Neural progenitor cell (in vitro differentiated cells): ENCODE data around the gene UVSSA. TPM values are rescaled to one million over a fixed set of nuclear protein-coding genes. Genes with fewer than 3 reads are reported as not detected.
A peak's percentile ranks its signal among the peaks of the same experiment; 100 is the strongest.

ENCODE experiments used
- DNase-seq: peaks from one replicate; pipeline ENCODE4 v3.0.0-alpha.2; 2016; ENCODE audit warnings: low spot score
- H2AFZ ChIP-seq: fragments of 200-600 bp; sonication (generic); replicated peaks from 2 replicates; pipeline ENCODE4 v1.6.1; 2016; ENCODE audit warnings: antibody characterized with exemption
- H3F3A ChIP-seq: fragments of 200-600 bp; sonication (generic); 2 replicates; pipeline ENCODE4 v1.6.1; 2016; ENCODE audit warnings: antibody characterized with exemption, low read depth
- H3K27ac ChIP-seq: fragments of 200-600 bp; sonication (generic); 2 replicates; pipeline ENCODE4 v1.5.1; 2016; ENCODE audit warnings: mild to moderate bottlenecking
- H3K27me3 ChIP-seq: fragments of 200-600 bp; sonication (generic); 2 replicates; pipeline ENCODE4 v1.6.1; 2016; ENCODE audit warnings: mild to moderate bottlenecking, moderate library complexity
- H3K36me3 ChIP-seq: fragments of 200-600 bp; sonication (generic); 2 replicates; pipeline ENCODE4 v1.5.1; 2016
- H3K4me1 ChIP-seq: fragments of 200-600 bp; sonication (generic); 2 replicates; pipeline ENCODE4 v1.6.1; 2016; ENCODE audit warnings: mixed run types
- H3K4me2 ChIP-seq: fragments of 200-600 bp; sonication (generic); 2 replicates; pipeline ENCODE4 v1.6.1; 2016
- H3K4me3 ChIP-seq: fragments of 200-600 bp; sonication (generic); 2 replicates; pipeline ENCODE4 v1.5.1; 2016
- H3K79me2 ChIP-seq: fragments of 200-600 bp; sonication (generic); 2 replicates; pipeline ENCODE4 v1.6.1; 2016; ENCODE audit warnings: low read depth
- H3K9ac ChIP-seq: fragments of 200-600 bp; sonication (generic); 2 replicates; pipeline ENCODE4 v1.6.1; 2016
- H3K9me3 ChIP-seq: fragments of 200-600 bp; sonication (generic); 2 replicates; pipeline ENCODE4 v1.5.1; 2016; ENCODE audit warnings: low read depth
- H4K20me1 ChIP-seq: fragments of 200-600 bp; sonication (generic); 2 replicates; pipeline ENCODE4 v1.6.1; 2016; ENCODE audit warnings: low read depth
- H3K27ac Mint-ChIP-seq: 3 replicates; pipeline ENCODE4 v1.8.0; 2021; ENCODE audit warnings: mixed read lengths
- H3K27me3 Mint-ChIP-seq: 2 replicates; pipeline ENCODE4 v1.8.0; 2022; ENCODE audit warnings: low read depth, mild to moderate bottlenecking, inconsistent platforms, moderate library complexity, mixed read lengths; ENCODE audit not compliant: insufficient read depth
- H3K36me3 Mint-ChIP-seq: 3 replicates; pipeline ENCODE4 v1.8.0; 2021; ENCODE audit warnings: mixed read lengths
- H3K4me1 Mint-ChIP-seq: 3 replicates; pipeline ENCODE4 v1.8.0; 2021; ENCODE audit warnings: mixed read lengths
- H3K4me3 Mint-ChIP-seq: 3 replicates; pipeline ENCODE4 v1.8.0; 2021; ENCODE audit warnings: mild to moderate bottlenecking, moderate library complexity, mixed read lengths
- H3K9me3 Mint-ChIP-seq: 3 replicates; pipeline ENCODE4 v1.8.0; 2020; ENCODE audit warnings: mixed read lengths
- EZH2 ChIP-seq: fragments of 200-600 bp; sonication (generic); IDR thresholded peaks from 2 replicates; pipeline ENCODE4 v1.6.1; 2017; ENCODE audit warnings: antibody characterized with exemption, mild to moderate bottlenecking, moderate library complexity
- EZH2phosphoT487 ChIP-seq: fragments of 200-600 bp; sonication (generic); IDR thresholded peaks from 2 replicates; pipeline ENCODE4 v1.6.1; 2017; ENCODE audit warnings: antibody characterized with exemption
- total RNA-seq: library from RNA; depleted of rRNA; stranded (reverse); fragments of >200 nt; gene quantifications from 2 replicates; pipeline ENCODE4 v1.2.3, GENCODE V29; 2015; ENCODE audit warnings: low replicate concordance
- TF ChIP-seq, protein P1 (sequence below): fragments of 200-600 bp; sonication (generic); IDR thresholded peaks from 2 replicates; pipeline ENCODE4 v1.5.1; 2017; ENCODE audit warnings: antibody characterized with exemption, mild to moderate bottlenecking

UVSSA gene
- total RNA-seq, 1 donor from 2014 or later: 10.9 TPM

DNA sequence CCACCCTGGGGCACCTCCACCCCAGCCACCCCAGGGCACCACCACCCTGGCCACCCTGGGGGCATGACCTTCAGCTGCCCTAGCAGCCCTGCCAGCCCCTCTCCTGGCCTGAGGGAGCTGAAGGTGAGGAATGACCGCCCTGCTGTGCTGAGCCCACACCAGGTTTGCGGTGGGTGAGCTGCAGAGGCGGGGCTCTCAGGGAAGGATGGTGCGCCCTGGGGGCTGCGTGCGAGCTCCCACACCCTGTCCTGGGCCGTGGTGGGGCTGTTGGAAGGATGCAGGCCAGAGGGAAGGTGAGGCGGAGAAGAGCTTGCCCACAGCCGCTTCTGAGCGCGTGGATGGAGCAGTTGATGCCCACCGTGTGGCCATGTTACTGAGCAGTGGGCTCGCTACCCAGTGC lies 17.7 kb downstream of the UVSSA start:
- no peaks in the 10 kb centered on the region for H3K79me2 ChIP-seq
- no peaks in the 10 kb centered on the region for H3K36me3 Mint-ChIP-seq
- DNase-seq: no peak
- peaks cover 10% of the 10 kb centered on the region for H3K4me1 Mint-ChIP-seq
- H3K9me3 ChIP-seq: no peaks in the 10 kb centered on the region
- H3K27me3 Mint-ChIP-seq: peaks cover 6% of the 10 kb centered on the region
- H3K27me3 ChIP-seq: no peaks in the 10 kb centered on the region
- H3K4me1 ChIP-seq: peaks cover 13% of the 10 kb centered on the region
- H3K4me2 ChIP-seq: no peak overlapping the region
- H3K4me3 ChIP-seq: no peak overlapping the region
- H2AFZ ChIP-seq: no peak overlapping the region
- H3K27ac ChIP-seq: no peak overlapping the region
- H3K9me3 Mint-ChIP-seq: no peaks in the 10 kb centered on the region
- no peak overlapping the region for H3K4me3 Mint-ChIP-seq
- H3K27ac Mint-ChIP-seq: no peak overlapping the region
- TF ChIP-seq EZH2: no peak
- H3K9ac ChIP-seq: no peak overlapping the region
- no peaks in the 10 kb centered on the region for H3F3A ChIP-seq
- H3K36me3 ChIP-seq: no peaks in the 10 kb centered on the region
- peaks cover 2% of the 10 kb centered on the region for H4K20me1 ChIP-seq

DNA sequence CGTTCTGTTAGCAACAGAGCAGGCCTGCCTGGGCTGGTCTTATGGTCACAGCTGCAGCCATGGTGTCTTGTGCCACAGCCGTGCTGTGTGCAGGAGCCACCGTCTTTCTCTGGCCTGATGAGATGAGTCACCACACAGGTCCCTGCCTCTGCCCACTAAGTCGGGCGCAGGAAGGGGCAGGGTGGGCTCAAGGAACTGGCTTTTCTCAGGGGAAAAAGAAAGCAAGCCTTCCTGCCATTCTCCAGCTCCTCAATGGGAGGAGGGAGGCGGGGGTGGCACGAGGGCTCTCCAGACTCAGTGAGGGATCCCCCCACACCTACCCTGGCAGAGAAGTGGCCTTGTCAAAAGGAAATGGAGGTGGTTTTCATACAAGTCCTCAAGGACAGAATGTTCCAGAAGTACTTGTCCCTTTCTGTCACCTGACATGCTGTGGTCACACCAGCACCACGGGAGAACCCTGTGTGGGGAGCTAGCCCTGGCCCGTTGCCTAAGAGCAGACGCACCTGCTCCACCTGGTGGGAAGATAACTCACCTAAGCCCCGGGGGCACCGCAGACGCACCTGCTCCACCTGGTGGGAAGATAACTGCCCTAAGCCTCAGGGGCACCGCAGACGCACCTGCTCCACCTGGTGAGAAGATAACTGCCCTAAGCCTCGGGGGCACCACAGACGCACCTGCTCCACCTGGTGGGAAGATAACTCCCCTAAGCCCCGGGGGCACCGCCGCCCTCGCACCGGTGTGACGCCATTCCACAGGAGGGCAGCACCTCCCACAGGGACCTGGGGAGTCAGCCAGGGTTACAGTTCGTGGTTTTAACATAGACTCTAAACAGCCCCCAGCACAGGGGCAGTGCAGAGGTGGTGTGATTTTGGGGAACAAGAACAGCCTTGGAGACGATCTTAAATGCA lies 18.5 kb downstream of the UVSSA start:
- H3K27me3 Mint-ChIP-seq: peaks cover 9% of the 10 kb centered on the region
- no peak overlapping the region for H3K27ac Mint-ChIP-seq
- peaks cover 13% of the 10 kb centered on the region for H3K4me1 ChIP-seq

GRCh38 chr4:1366371-1367229 lies 19.6 kb downstream of the UVSSA start:
- Histone ChIP-seq H2AFZ (no peak overlapping the region), H3K27ac (no peak overlapping the region), H3F3A (no peaks in the 10 kb centered on the region), H3K4me3 (no peak overlapping the region), H3K36me3 (no peaks in the 10 kb centered on the region), H3K79me2 (no peaks in the 10 kb centered on the region), H3K27me3 (no peaks in the 10 kb centered on the region), H3K4me2 (no peak overlapping the region), H3K9ac (no peak overlapping the region), H4K20me1 (peaks cover 2% of the 10 kb centered on the region), H3K9me3 (no peaks in the 10 kb centered on the region), H3K4me1 (peaks cover 13% of the 10 kb centered on the region)
- peaks cover 13% of the 10 kb centered on the region for H3K4me1 Mint-ChIP-seq
- H3K4me3 Mint-ChIP-seq: no peak overlapping the region
- peaks cover 9% of the 10 kb centered on the region for H3K27me3 Mint-ChIP-seq
- TF ChIP-seq EZH2phosphoT487: no peak
- TF ChIP-seq, protein P1, sequence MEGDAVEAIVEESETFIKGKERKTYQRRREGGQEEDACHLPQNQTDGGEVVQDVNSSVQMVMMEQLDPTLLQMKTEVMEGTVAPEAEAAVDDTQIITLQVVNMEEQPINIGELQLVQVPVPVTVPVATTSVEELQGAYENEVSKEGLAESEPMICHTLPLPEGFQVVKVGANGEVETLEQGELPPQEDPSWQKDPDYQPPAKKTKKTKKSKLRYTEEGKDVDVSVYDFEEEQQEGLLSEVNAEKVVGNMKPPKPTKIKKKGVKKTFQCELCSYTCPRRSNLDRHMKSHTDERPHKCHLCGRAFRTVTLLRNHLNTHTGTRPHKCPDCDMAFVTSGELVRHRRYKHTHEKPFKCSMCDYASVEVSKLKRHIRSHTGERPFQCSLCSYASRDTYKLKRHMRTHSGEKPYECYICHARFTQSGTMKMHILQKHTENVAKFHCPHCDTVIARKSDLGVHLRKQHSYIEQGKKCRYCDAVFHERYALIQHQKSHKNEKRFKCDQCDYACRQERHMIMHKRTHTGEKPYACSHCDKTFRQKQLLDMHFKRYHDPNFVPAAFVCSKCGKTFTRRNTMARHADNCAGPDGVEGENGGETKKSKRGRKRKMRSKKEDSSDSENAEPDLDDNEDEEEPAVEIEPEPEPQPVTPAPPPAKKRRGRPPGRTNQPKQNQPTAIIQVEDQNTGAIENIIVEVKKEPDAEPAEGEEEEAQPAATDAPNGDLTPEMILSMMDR: no peak
- TF ChIP-seq EZH2: no peak
- H3K27ac Mint-ChIP-seq: no peak overlapping the region
- H3K36me3 Mint-ChIP-seq: peaks cover 7% of the 10 kb centered on the region
- no peak for DNase-seq
- H3K9me3 Mint-ChIP-seq: no peaks in the 10 kb centered on the region

More for the DNA sequence above, 18.5 kb downstream of the UVSSA start:
- TF ChIP-seq, protein P1: peak; percentile 17
- no peak for TF ChIP-seq EZH2phosphoT487
- H3K27me3 ChIP-seq: no peaks in the 10 kb centered on the region
- Mint-ChIP-seq H3K9me3 (no peaks in the 10 kb centered on the region), H3K36me3 (no peaks in the 10 kb centered on the region), H3K4me3 (no peak overlapping the region), H3K4me1 (peaks cover 14% of the 10 kb centered on the region)
- H3K4me3 ChIP-seq: no peak overlapping the region
- H3K9me3 ChIP-seq: no peaks in the 10 kb centered on the region
- no peak overlapping the region for H2AFZ ChIP-seq
- H4K20me1 ChIP-seq: peaks cover 2% of the 10 kb centered on the region
- H3K36me3 ChIP-seq: no peaks in the 10 kb centered on the region
- H3F3A ChIP-seq: no peaks in the 10 kb centered on the region
- no peak overlapping the region for H3K4me2 ChIP-seq
- no peak for DNase-seq
- no peak overlapping the region for H3K9ac ChIP-seq
- H3K27ac ChIP-seq: no peak overlapping the region
- H3K79me2 ChIP-seq: no peaks in the 10 kb centered on the region
